ACC112 (cell line): ENCODE data around the gene SNAPIN.
A peak's percentile ranks its signal among the peaks of the same experiment; 100 is the strongest.
"Not testable (repeated sequence)": the region's sequence is repeated elsewhere in the genome, so short reads cannot be mapped to it uniquely, and the experiment has no call there.

Experiments used
- H2AFZ ChIP-seq: fragments of 200-600 bp; sonication (generic); one replicate; pipeline ENCODE4 v1.6.0; 2017; ENCODE audit warnings: antibody characterized with exemption, low read length; ENCODE audit not compliant: unreplicated experiment
- H3K27ac ChIP-seq: fragments of 200-600 bp; sonication (generic); 2 replicates; pipeline ENCODE4 v1.5.1; 2014; ENCODE audit warnings: low read depth, mild to moderate bottlenecking, antibody characterized with exemption, low read length, moderate library complexity
- H3K27me3 ChIP-seq: fragments of 200-600 bp; sonication (generic); 2 replicates; pipeline ENCODE4 v1.6.1; 2014; ENCODE audit warnings: mild to moderate bottlenecking, antibody characterized with exemption, low read length, moderate library complexity, mixed read lengths; ENCODE audit not compliant: insufficient read depth
- H3K36me3 ChIP-seq: fragments of 200-600 bp; sonication (generic); 2 replicates; pipeline ENCODE4 v1.6.1; 2016; ENCODE audit warnings: mild to moderate bottlenecking, antibody characterized with exemption, low read length, moderate library complexity, mixed read lengths; ENCODE audit not compliant: insufficient read depth
- H3K4me1 ChIP-seq: fragments of 200-600 bp; sonication (generic); one replicate; pipeline ENCODE4 v1.6.1; 2016; ENCODE audit warnings: low read length, mixed read lengths; ENCODE audit not compliant: insufficient read depth, unreplicated experiment, control insufficient read depth
- H3K4me3 ChIP-seq: fragments of 200-600 bp; sonication (generic); 2 replicates; pipeline ENCODE4 v1.5.1; 2014; ENCODE audit warnings: mild to moderate bottlenecking, low read depth, low read length
- H3K79me2 ChIP-seq: fragments of 200-600 bp; sonication (generic); one replicate; pipeline ENCODE4 v1.6.0; 2016; ENCODE audit warnings: low read length; ENCODE audit not compliant: control insufficient read depth, unreplicated experiment, insufficient read depth

SNAPIN gene

GRCh38 chr1:153661111-153661708 lies 2.7 kb downstream of the SNAPIN start:
- Histone ChIP-seq H3K4me1 (peaks cover 22% of the 10 kb centered on the region), H3K4me3 (no peak overlapping the region), H2AFZ (no peak overlapping the region), H3K36me3 (peaks cover 28% of the 10 kb centered on the region), H3K27me3 (no peaks in the 10 kb centered on the region), H3K27ac (no peak overlapping the region), H3K79me2 (peaks cover 14% of the 10 kb centered on the region)

- H3K27me3 ChIP-seq = no peaks in the 10 kb centered on the region
- peaks cover 28% of the 10 kb centered on the region for H3K36me3 ChIP-seq
- peak overlapping the region; percentile 14; the same call in 1 of the 2 replicates for H3K27ac ChIP-seq
- H3K79me2 ChIP-seq = peaks cover 14% of the 10 kb centered on the region
- H3K4me1 ChIP-seq = peaks cover 22% of the 10 kb centered on the region
- H2AFZ ChIP-seq = no peak overlapping the region
- H3K4me3 ChIP-seq = no peak overlapping the region
Observed at GRCh38 chr1:153662269-153662668, 3.8 kb downstream of the SNAPIN start.

GRCh38 chr1:153663211-153663610 lies 4.7 kb downstream of the SNAPIN start:
- H3K79me2 ChIP-seq = peaks cover 19% of the 10 kb centered on the region

GRCh38 chr1:153667439-153667838 lies 8.9 kb downstream of the SNAPIN start:
- Histone ChIP-seq H3K4me1 (peaks cover 23% of the 10 kb centered on the region), H3K27ac (no peak overlapping the region), H3K79me2 (peaks cover 31% of the 10 kb centered on the region), H3K4me3 (no peak overlapping the region), H3K36me3 (peaks cover 42% of the 10 kb centered on the region), H2AFZ (no peak overlapping the region), H3K27me3 (no peaks in the 10 kb centered on the region)

More at GRCh38 chr1:153663211-153663610, 4.7 kb downstream of the SNAPIN start:
- peak overlapping the region; percentile 72 for H3K27ac ChIP-seq
- H3K4me1 ChIP-seq = peaks cover 22% of the 10 kb centered on the region
- no peaks in the 10 kb centered on the region for H3K27me3 ChIP-seq
- no peak overlapping the region for H3K4me3 ChIP-seq
- no peak overlapping the region for H2AFZ ChIP-seq
- peaks cover 34% of the 10 kb centered on the region for H3K36me3 ChIP-seq

- not testable (repeated sequence) for H3K27ac ChIP-seq, H3K4me3 ChIP-seq, H3K27me3 ChIP-seq, H2AFZ ChIP-seq
- H3K36me3 ChIP-seq = peaks cover 35% of the 10 kb centered on the region
- peaks cover 31% of the 10 kb centered on the region for H3K79me2 ChIP-seq
- peaks cover 14% of the 10 kb centered on the region for H3K4me1 ChIP-seq
Observed at GRCh38 chr1:153668672-153669071, 10.2 kb downstream of the SNAPIN start.

GRCh38 chr1:153669606-153670005 lies 11.1 kb downstream of the SNAPIN start:
- peaks cover 29% of the 10 kb centered on the region for H3K36me3 ChIP-seq
- H3K27ac ChIP-seq = no peak overlapping the region
- H3K4me1 ChIP-seq = peaks cover 8% of the 10 kb centered on the region
- no peaks in the 10 kb centered on the region for H3K27me3 ChIP-seq
- H2AFZ ChIP-seq = no peak overlapping the region
- peak overlapping the region; percentile 94 for H3K4me3 ChIP-seq
- peaks cover 31% of the 10 kb centered on the region for H3K79me2 ChIP-seq

- H3K4me1 ChIP-seq = peaks cover 8% of the 10 kb centered on the region
- H2AFZ ChIP-seq = peak overlapping the region; percentile 61
- H3K4me3 ChIP-seq = peak overlapping the region; percentile 94
- H3K27me3 ChIP-seq = no peaks in the 10 kb centered on the region
- peaks cover 31% of the 10 kb centered on the region for H3K79me2 ChIP-seq
- peak overlapping the region; percentile 64; the same call in 1 of the 2 replicates for H3K27ac ChIP-seq
- peaks cover 22% of the 10 kb centered on the region for H3K36me3 ChIP-seq
Observed at GRCh38 chr1:153670257-153670858, 11.9 kb downstream of the SNAPIN start.

- Histone ChIP-seq H3K4me3 (peak within 1 kb of the TSS; percentile 94), H3K4me1 (peaks cover 8% of the 10 kb centered on the region), H3K36me3 (peaks cover 18% of the 10 kb centered on the region), H3K79me2 (peaks cover 31% of the 10 kb centered on the region), H3K27me3 (no peaks in the 10 kb centered on the region), H2AFZ (peak within 1 kb of the TSS; percentile 61), H3K27ac (peak within 1 kb of the TSS; percentile 84)
Observed at GRCh38 chr1:153670859-153671627, 12.5 kb downstream of the SNAPIN start, which contains the start of gene ILF2. TSS of gene ILF2 (minus strand) at chr1:153670993. CDS start at chr1:153670922, 71 bp downstream.

GRCh38 chr1:153671628-153672353 lies 13.3 kb downstream of the SNAPIN start:
- not testable (repeated sequence) for H3K4me1 ChIP-seq, H3K27me3 ChIP-seq
- peak overlapping the region; percentile 88 for H2AFZ ChIP-seq
- H3K27ac ChIP-seq = peak overlapping the region; percentile 84
- peaks cover 31% of the 10 kb centered on the region for H3K79me2 ChIP-seq
- H3K4me3 ChIP-seq = peak overlapping the region; percentile 74
- peaks cover 18% of the 10 kb centered on the region for H3K36me3 ChIP-seq

GRCh38 chr1:153673511-153673910 lies 15.0 kb downstream of the SNAPIN start:
- Histone ChIP-seq H3K36me3 (peaks cover 9% of the 10 kb centered on the region), H3K79me2 (peaks cover 23% of the 10 kb centered on the region), H2AFZ (no peak overlapping the region), H3K4me3 (no peak overlapping the region), H3K27ac (no peak overlapping the region), H3K4me1 (peaks cover 8% of the 10 kb centered on the region), H3K27me3 (peaks cover 7% of the 10 kb centered on the region; the same call in 1 of the 2 replicates)
